Erythroblast (primary cell): Measurements from ENCODE around the gene SNX21.

Experiments
- GATA1 ChIP-seq: IDR thresholded peaks from 2 replicates; pipeline ENCODE4 v1.6.1; 2011; ENCODE audit warnings: low read depth, mild to moderate bottlenecking, control low read depth, low read length, moderate library complexity
- POLR2A ChIP-seq: IDR thresholded peaks from 2 replicates; pipeline ENCODE4 v1.6.1; 2011; ENCODE audit warnings: mild to moderate bottlenecking, low read length

DNA sequence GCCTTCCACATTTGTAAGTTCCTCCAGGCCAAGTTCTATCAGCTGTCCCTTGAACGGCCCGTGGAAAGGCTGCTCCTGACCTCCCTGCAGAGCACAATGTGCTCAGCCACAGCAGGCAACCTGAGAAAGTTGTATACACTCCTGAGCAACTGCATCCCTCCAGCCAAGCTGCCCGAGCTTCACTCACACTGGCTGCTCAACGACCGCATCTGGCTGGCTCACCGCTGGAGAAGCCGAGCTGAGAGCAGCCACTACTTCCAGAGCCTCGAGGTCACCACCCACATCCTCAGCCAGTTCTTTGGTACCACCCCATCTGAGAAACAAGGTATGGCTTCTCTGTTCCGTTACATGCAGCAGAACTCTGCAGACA, 49.5 kb downstream of the SNX21 start:
- TF ChIP-seq GATA1 (no peak), POLR2A (no peak)
